Measurements from ENCODE around the gene LY86. TPM values are rescaled to one million over a fixed set of nuclear protein-coding genes. Genes with fewer than 3 reads are reported as not detected.

The LY86 gene
- total and polyA plus RNA-seq, 10 of the 15 experiments (the other 5 are each of a cell fraction or from before 2014, with no cell fraction given), result 68.2 to 457 (median 128) TPM

DNA sequence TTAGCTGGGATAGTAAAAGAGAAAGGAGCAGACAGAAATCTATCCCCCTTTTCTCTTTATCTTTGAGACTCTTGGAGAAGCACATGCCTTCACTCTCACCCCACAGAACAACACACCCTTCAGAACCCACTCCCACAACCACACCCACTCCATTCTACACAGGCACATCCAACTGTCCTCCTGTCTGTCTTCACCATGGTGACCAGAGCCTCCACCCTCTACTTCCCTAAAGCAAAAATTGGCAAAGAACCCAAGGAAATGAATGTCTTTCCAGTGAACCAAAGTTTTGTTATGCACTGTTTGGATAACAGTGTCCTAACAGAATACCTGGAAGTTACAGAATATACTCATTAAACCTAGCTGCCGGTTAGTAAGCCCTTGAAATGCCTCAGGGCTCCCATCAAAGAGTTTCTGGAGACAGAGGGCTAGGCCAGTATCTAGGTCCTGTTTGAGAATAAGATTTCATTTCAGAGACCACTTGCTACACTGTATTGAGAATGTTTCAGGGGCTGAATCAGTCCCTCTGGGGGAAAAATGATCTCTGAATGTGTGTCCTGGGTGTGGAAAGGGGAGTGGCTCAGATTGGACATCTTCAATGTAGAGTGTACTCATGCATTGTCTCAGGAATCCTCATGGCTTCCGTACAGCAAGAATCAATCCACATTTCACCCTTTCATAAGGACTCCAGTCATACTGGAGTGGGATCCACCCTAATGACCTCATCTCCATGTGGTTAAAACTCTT lies 101.1 kb downstream of the LY86 start:
- no peak for ATAC-seq
- TF ChIP-seq SP1 (IDR thresholded peaks at IDR 0.05; ENCODE audit: low read depth, low read length) (no peak), IRF3 (IDR thresholded peaks at IDR 0.05) (no peak), ZBTB4 (CRISPR knock-in tag; IDR thresholded peaks at IDR 0.05) (no peak), CHD2 (IDR thresholded peaks at IDR 0.05; ENCODE audit: borderline replicate concordance, low read depth, low read length) (no peak), NFIC (IDR thresholded peaks at IDR 0.05; ENCODE audit: low read depth, low read length) (no peak), POU2F2 (IDR thresholded peaks at IDR 0.05; ENCODE audit: borderline replicate concordance, low read depth, low read length) (no peak), NR2F1 (conservative IDR thresholded peaks at IDR 0.05) (no peak), CEBPB (IDR thresholded peaks at IDR 0.05; ENCODE audit: borderline replicate concordance in 1 of 2, low read depth in 2 of 2, low read length in 2 of 2) (no peak), CBX5 (IDR thresholded peaks at IDR 0.05; ENCODE audit: low read depth) (no peak), BRCA1 (IDR thresholded peaks at IDR 0.05; ENCODE audit: low read depth, low read length) (no peak)
- TF ChIP-seq, protein P1, sequence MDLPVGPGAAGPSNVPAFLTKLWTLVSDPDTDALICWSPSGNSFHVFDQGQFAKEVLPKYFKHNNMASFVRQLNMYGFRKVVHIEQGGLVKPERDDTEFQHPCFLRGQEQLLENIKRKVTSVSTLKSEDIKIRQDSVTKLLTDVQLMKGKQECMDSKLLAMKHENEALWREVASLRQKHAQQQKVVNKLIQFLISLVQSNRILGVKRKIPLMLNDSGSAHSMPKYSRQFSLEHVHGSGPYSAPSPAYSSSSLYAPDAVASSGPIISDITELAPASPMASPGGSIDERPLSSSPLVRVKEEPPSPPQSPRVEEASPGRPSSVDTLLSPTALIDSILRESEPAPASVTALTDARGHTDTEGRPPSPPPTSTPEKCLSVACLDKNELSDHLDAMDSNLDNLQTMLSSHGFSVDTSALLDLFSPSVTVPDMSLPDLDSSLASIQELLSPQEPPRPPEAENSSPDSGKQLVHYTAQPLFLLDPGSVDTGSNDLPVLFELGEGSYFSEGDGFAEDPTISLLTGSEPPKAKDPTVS (IDR thresholded peaks at IDR 0.05; ENCODE audit: low read depth, low read length), result no peak
- TF ChIP-seq, protein P2, sequence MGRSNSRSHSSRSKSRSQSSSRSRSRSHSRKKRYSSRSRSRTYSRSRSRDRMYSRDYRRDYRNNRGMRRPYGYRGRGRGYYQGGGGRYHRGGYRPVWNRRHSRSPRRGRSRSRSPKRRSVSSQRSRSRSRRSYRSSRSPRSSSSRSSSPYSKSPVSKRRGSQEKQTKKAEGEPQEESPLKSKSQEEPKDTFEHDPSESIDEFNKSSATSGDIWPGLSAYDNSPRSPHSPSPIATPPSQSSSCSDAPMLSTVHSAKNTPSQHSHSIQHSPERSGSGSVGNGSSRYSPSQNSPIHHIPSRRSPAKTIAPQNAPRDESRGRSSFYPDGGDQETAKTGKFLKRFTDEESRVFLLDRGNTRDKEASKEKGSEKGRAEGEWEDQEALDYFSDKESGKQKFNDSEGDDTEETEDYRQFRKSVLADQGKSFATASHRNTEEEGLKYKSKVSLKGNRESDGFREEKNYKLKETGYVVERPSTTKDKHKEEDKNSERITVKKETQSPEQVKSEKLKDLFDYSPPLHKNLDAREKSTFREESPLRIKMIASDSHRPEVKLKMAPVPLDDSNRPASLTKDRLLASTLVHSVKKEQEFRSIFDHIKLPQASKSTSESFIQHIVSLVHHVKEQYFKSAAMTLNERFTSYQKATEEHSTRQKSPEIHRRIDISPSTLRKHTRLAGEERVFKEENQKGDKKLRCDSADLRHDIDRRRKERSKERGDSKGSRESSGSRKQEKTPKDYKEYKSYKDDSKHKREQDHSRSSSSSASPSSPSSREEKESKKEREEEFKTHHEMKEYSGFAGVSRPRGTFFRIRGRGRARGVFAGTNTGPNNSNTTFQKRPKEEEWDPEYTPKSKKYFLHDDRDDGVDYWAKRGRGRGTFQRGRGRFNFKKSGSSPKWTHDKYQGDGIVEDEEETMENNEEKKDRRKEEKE (IDR thresholded peaks at IDR 0.05), result no peak

More for the DNA sequence above, 101.1 kb downstream of the LY86 start:
- no peak overlapping the region for H3K4me3 ChIP-seq
- H3K9ac ChIP-seq (ENCODE audit: control insufficient read depth, insufficient read depth, low read length), result no peak overlapping the region
- BruUV-seq (replicated peaks), result no TSS peak
- ChIA-PET RAD21 (ENCODE audit: unreplicated experiment) (interaction anchor here (0.5 kb wide), 1 partner anchor 13 kb away, joined by 3 read pairs; no protein-coding TSS in a partner anchor), SMC1A (ENCODE audit: uncharacterized antibody, unreplicated experiment) (no interaction called here), POLR2A (no interaction called here), CTCF (no interaction called here)
- DNase-seq (ENCODE audit: low read depth, low spot score) (no peak), FAIRE-seq (no peak)
- H3K27me3 ChIP-seq (replicated peaks in 1 of 2; ENCODE audit: control insufficient read depth in 2 of 2, insufficient read depth in 2 of 2, low read length in 1 of 2), result no peaks in the 10 kb centered on the region
- H4K20me1 ChIP-seq (ENCODE audit: control insufficient read depth, insufficient read depth), result no peaks in the 10 kb centered on the region
- intact Hi-C loops (cut with micrococcal nuclease; ENCODE audit: unreplicated experiment) (loop anchor here (10.0 kb wide), 1 partner anchor 925 kb away; no protein-coding TSS in a partner anchor), in situ Hi-C loops (cut with MboI) (no loop called here)
- H3K4me1 ChIP-seq (ENCODE audit: control insufficient read depth, insufficient read depth, low read length), result peaks cover 30% of the 10 kb centered on the region
- H3K79me2 ChIP-seq (ENCODE audit: control insufficient read depth, insufficient read depth, low read length), result no peaks in the 10 kb centered on the region
- H3K9me3 ChIP-seq (replicated peaks; ENCODE audit: control insufficient read depth, insufficient read depth, low read length), result peaks cover 28% of the 10 kb centered on the region; the same call in 2 of the 3 replicates
- no peak overlapping the region for H3K27ac ChIP-seq (ENCODE audit: control insufficient read depth, insufficient read depth)
- H2AFZ ChIP-seq (ENCODE audit: control insufficient read depth, low read depth, low read length), result no peak overlapping the region
- WGBS (ENCODE audit: insufficient coverage, insufficient replicate concordance, low lambda C conversion rate, missing lambda C conversion rate), result 96% methylated on average over 2 of the region's 2 CpGs
- no peaks in the 10 kb centered on the region for H3K36me3 ChIP-seq (ENCODE audit: control insufficient read depth in 2 of 2, insufficient read depth in 2 of 2, low read length in 1 of 2)
- H3K4me2 ChIP-seq (ENCODE audit: control insufficient read depth, insufficient read depth), result no peak overlapping the region

Measured in GM12878 (cell line).